Neural cell (in vitro differentiated cells): Measurements from ENCODE around the gene NUP98.

Source experiments
- EP300 ChIP-seq: fragments of 450-650 bp; conservative IDR thresholded peaks from 2 replicates; pipeline ENCODE4 v1.6.1; 2014; ENCODE audit warnings: antibody characterized with exemption, mild to moderate bottlenecking, moderate library complexity; ENCODE audit not compliant: poor library complexity, severe bottlenecking
- EZH2 ChIP-seq: fragments of 200-600, 300-800 bp; shearing (Covaris generic), sonication (generic); IDR thresholded peaks from 2 replicates; pipeline ENCODE4 v1.6.1; 2014; ENCODE audit warnings: antibody characterized with exemption, low read length, borderline replicate concordance, mild to moderate bottlenecking; ENCODE audit not compliant: insufficient read depth, poor library complexity, severe bottlenecking
- MXI1 ChIP-seq: fragments of 450-650 bp; conservative IDR thresholded peaks from 2 replicates; pipeline ENCODE4 v1.6.1; 2014; ENCODE audit warnings: antibody characterized with exemption, mild to moderate bottlenecking; ENCODE audit not compliant: poor library complexity, severe bottlenecking
- POLR2AphosphoS5 ChIP-seq: IDR thresholded peaks from 2 replicates; pipeline ENCODE4 v1.6.1; 2012
- RAD21 ChIP-seq: fragments of 450-650 bp; conservative IDR thresholded peaks from 2 replicates; pipeline ENCODE4 v1.6.1; 2014; ENCODE audit warnings: antibody characterized with exemption, mild to moderate bottlenecking, moderate library complexity
- SMC3 ChIP-seq: fragments of 450-650 bp; conservative IDR thresholded peaks from 2 replicates; pipeline ENCODE4 v1.6.1; 2014; ENCODE audit warnings: antibody characterized with exemption, mild to moderate bottlenecking, moderate library complexity; ENCODE audit not compliant: poor library complexity
- TAF1 ChIP-seq: IDR thresholded peaks from 2 replicates; pipeline ENCODE4 v1.6.1; 2012; ENCODE audit warnings: low read depth
- TF ChIP-seq, protein P1 (sequence below): fragments of 450-650 bp; IDR thresholded peaks from 2 replicates; pipeline ENCODE4 v1.5.1; 2014; ENCODE audit warnings: antibody characterized with exemption, mild to moderate bottlenecking, moderate library complexity; ENCODE audit not compliant: poor library complexity, severe bottlenecking
- TF ChIP-seq, protein P2 (sequence below): IDR thresholded peaks from 2 replicates; pipeline ENCODE4 v1.6.1; 2012; ENCODE audit warnings: borderline replicate concordance

DNA sequence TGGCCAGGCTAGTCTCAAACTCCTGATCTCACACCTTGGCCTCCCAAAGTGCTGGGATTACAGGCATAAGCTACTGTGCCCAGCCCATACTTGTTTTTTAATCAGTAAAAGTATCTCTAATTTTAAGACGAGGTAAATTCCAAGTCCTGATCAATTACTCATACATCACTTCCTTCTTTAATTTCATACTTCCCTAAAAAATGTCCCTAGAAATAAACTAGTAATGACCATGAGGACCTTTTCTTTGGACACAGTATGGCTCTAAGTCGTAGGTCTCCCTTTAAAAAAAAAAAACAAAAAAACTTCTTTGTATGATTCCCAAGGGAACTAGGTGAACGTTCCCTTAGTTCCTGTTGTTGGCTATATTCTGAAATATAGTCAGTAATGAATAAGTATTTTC lies 29.8 kb downstream of the NUP98 start:
- TF ChIP-seq, protein P1, sequence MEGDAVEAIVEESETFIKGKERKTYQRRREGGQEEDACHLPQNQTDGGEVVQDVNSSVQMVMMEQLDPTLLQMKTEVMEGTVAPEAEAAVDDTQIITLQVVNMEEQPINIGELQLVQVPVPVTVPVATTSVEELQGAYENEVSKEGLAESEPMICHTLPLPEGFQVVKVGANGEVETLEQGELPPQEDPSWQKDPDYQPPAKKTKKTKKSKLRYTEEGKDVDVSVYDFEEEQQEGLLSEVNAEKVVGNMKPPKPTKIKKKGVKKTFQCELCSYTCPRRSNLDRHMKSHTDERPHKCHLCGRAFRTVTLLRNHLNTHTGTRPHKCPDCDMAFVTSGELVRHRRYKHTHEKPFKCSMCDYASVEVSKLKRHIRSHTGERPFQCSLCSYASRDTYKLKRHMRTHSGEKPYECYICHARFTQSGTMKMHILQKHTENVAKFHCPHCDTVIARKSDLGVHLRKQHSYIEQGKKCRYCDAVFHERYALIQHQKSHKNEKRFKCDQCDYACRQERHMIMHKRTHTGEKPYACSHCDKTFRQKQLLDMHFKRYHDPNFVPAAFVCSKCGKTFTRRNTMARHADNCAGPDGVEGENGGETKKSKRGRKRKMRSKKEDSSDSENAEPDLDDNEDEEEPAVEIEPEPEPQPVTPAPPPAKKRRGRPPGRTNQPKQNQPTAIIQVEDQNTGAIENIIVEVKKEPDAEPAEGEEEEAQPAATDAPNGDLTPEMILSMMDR: no peak
- TF ChIP-seq EZH2 (no peak), MXI1 (no peak), POLR2AphosphoS5 (no peak), EP300 (no peak), TAF1 (no peak), RAD21 (no peak), SMC3 (no peak)
- TF ChIP-seq, protein P2, sequence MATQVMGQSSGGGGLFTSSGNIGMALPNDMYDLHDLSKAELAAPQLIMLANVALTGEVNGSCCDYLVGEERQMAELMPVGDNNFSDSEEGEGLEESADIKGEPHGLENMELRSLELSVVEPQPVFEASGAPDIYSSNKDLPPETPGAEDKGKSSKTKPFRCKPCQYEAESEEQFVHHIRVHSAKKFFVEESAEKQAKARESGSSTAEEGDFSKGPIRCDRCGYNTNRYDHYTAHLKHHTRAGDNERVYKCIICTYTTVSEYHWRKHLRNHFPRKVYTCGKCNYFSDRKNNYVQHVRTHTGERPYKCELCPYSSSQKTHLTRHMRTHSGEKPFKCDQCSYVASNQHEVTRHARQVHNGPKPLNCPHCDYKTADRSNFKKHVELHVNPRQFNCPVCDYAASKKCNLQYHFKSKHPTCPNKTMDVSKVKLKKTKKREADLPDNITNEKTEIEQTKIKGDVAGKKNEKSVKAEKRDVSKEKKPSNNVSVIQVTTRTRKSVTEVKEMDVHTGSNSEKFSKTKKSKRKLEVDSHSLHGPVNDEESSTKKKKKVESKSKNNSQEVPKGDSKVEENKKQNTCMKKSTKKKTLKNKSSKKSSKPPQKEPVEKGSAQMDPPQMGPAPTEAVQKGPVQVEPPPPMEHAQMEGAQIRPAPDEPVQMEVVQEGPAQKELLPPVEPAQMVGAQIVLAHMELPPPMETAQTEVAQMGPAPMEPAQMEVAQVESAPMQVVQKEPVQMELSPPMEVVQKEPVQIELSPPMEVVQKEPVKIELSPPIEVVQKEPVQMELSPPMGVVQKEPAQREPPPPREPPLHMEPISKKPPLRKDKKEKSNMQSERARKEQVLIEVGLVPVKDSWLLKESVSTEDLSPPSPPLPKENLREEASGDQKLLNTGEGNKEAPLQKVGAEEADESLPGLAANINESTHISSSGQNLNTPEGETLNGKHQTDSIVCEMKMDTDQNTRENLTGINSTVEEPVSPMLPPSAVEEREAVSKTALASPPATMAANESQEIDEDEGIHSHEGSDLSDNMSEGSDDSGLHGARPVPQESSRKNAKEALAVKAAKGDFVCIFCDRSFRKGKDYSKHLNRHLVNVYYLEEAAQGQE: no peak
